GM20431 (cell line): ENCODE measurements around the gene TUBG1.
"Not testable (repeated sequence)": the region's sequence is repeated elsewhere in the genome, so short reads cannot be mapped to it uniquely, and the experiment has no call there.

Experiments
- in situ Hi-C: fragments of 300-500 bp; cut with MseI, MboI; formaldehyde crosslinking; loops from one replicate; pipeline ENCODE4 v1.15.0; 2020; ENCODE audit warnings: low sequenced_read_pairs; ENCODE audit not compliant: unreplicated experiment

Gene TUBG1

GRCh38 chr17:42577532-42578281, 31.8 kb upstream of the TUBG1 start, which contains the start of gene PSMC3IP:
PSMC3IP (minus strand) TSS chr17:42577729; CDS start chr17:42577686, 43 bp downstream.
- in situ Hi-C loops, result loop anchor here (10.0 kb wide), 1 partner anchor 107 kb away; the partner anchor contains the start of genes CCR10 and CNTNAP1

- in situ Hi-C loops, result loop anchor here (10.0 kb wide), 1 partner anchor 106 kb away; the partner anchor contains the start of genes CCR10 and CNTNAP1
Measured at GRCh38 chr17:42578282-42578869, 31.1 kb upstream of the TUBG1 start.

GRCh38 chr17:42579794-42580551, 29.5 kb upstream of the TUBG1 start:
- in situ Hi-C loops, result loop anchor here (10.0 kb wide), 1 partner anchor 105 kb away; the partner anchor contains the start of genes CCR10 and CNTNAP1

GRCh38 chr17:42581744-42582270, 27.7 kb upstream of the TUBG1 start:
- in situ Hi-C loops, result no loop called here

- in situ Hi-C loops, result no loop called here
Measured at GRCh38 chr17:42584880-42585279, 24.6 kb upstream of the TUBG1 start.

- in situ Hi-C loops, result no loop called here
Measured at GRCh38 chr17:42585353-42585752, 24.1 kb upstream of the TUBG1 start.

GRCh38 chr17:42586514-42587230, 22.8 kb upstream of the TUBG1 start:
- in situ Hi-C loops, result no loop called here

- in situ Hi-C loops, result no loop called here
Measured at GRCh38 chr17:42590886-42591285, 18.6 kb upstream of the TUBG1 start.

GRCh38 chr17:42591411-42591810, 18.1 kb upstream of the TUBG1 start:
- in situ Hi-C loops, result no loop called here

GRCh38 chr17:42596386-42596785, 13.1 kb upstream of the TUBG1 start:
- in situ Hi-C loops, result no loop called here

- in situ Hi-C loops, result no loop called here
Measured at GRCh38 chr17:42598905-42599304, 10.6 kb upstream of the TUBG1 start.

GRCh38 chr17:42603318-42603717, 6.2 kb upstream of the TUBG1 start:
- in situ Hi-C loops, result no loop called here

- in situ Hi-C loops, result no loop called here
Measured at GRCh38 chr17:42607769-42608168, 1.7 kb upstream of the TUBG1 start.

- in situ Hi-C loops, result no loop called here
Measured at GRCh38 chr17:42608305-42609181, 940 bp upstream of the TUBG1 start.

- in situ Hi-C loops, result not testable (repeated sequence)
Measured at GRCh38 chr17:42609814-42610801, 625 bp downstream of the TUBG1 start.

GRCh38 chr17:42612013-42612412, 2.5 kb downstream of the TUBG1 start:
- in situ Hi-C loops, result no loop called here

- in situ Hi-C loops, result no loop called here
Measured at GRCh38 chr17:42613699-42614295, 4.3 kb downstream of the TUBG1 start.
